Left forelimb (tissue), 1 donor: Measurements from ENCODE around the gene SLC35C1.
"Not testable (repeated sequence)": the region's sequence is repeated elsewhere in the genome, so short reads cannot be mapped to it uniquely, and the experiment has no call there.

Experiments used
- DNase-seq: peaks from one replicate; pipeline ENCODE4 v3.0.0-alpha.2; 2018; ENCODE audit warnings: low spot score

SLC35C1 gene

GRCh38 chr11:45788887-45789286 is 16.1 kb upstream of the SLC35C1 start:
- no peak for DNase-seq

GRCh38 chr11:45791524-45791923 is 13.4 kb upstream of the SLC35C1 start:
- DNase-seq, result no peak

- DNase-seq, result no peak
These were observed 10.8 kb upstream of the SLC35C1 start for GRCh38 chr11:45794169-45794568.

GRCh38 chr11:45795379-45795778 is 9.6 kb upstream of the SLC35C1 start:
- no peak for DNase-seq

- no peak for DNase-seq
These were observed 8.5 kb upstream of the SLC35C1 start for GRCh38 chr11:45796461-45796861.

- DNase-seq, result no peak
These were observed 6.0 kb upstream of the SLC35C1 start for GRCh38 chr11:45798793-45799441.

GRCh38 chr11:45799562-45799961 is 5.4 kb upstream of the SLC35C1 start:
- DNase-seq, result no peak

- no peak for DNase-seq
These were observed 4.7 kb upstream of the SLC35C1 start for GRCh38 chr11:45800261-45800660.

- no peak for DNase-seq
These were observed 3.1 kb upstream of the SLC35C1 start for GRCh38 chr11:45801723-45802315.

GRCh38 chr11:45802531-45803317 is 2.2 kb upstream of the SLC35C1 start:
- no peak for DNase-seq

DNA sequence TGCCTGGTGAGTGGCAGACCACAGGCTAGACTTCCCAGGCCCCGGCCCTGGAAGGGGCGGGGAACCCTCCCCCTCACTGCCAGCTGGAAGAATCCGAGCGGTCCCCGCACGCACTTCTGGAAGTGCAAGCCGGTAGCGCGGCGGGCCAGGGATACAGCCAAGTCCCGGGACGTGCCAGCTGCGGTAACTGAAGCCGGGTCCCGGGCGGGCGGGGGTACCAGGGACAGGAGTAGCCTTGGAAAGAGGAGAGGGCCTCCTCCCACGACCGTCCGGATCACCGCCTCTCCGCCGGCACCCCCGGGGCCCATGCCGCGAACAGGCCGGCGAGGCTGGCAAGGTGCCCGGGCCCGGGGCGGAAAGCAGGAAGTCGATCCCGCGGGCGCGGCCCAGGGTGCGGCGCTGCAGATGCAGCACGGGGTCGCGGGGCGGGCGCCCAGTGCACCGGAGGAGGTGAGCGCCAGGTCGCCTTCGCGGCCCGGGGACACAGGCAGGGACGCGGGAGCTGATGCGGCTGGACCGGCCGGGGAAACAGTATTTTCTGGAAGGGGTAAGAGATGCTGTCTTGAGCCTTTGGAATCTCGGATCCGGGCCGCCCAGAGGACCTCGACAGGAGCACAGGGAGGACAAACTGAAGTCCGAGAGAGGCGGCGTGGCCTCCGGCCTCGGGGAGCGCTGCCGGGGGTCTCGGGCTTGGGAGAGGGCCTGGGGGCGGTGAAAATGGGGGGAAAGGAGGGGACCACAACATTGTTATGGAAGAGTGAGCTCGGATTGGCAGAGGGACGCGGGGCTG is 783 bp upstream of the SLC35C1 start:
- peak; percentile 86 for DNase-seq

DNA sequence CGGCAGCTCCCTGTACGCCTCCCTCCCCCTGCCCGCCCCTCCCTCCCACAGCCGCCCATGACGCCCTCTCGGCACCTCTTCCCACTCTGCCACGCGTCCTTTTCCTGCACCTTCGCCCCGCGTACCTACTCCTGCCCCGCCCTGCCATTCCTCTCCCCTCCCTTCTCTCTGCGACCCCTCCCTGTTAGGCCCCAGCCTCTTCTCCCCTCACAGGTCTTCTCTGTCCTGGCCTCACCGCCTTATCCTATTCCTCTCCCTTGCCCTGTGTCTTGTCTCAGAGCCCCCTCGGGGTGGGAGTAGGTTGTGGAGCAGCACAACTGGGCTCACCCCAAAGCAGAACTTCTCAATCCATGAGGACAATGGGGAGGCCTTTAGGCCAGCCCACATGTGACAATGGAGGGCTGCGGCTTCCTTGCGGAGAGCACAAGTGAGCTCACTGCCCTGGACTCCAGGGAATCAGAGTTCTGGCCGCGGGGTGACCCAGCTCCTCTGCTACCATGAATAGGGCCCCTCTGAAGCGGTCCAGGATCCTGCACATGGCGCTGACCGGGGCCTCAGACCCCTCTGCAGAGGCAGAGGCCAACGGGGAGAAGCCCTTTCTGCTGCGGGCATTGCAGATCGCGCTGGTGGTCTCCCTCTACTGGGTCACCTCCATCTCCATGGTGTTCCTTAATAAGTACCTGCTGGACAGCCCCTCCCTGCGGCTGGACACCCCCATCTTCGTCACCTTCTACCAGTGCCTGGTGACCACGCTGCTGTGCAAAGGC is 539 bp downstream of the SLC35C1 start:
- no peak for DNase-seq

- DNase-seq, result no peak
These were observed 1.4 kb downstream of the SLC35C1 start for GRCh38 chr11:45806072-45806933.

DNA sequence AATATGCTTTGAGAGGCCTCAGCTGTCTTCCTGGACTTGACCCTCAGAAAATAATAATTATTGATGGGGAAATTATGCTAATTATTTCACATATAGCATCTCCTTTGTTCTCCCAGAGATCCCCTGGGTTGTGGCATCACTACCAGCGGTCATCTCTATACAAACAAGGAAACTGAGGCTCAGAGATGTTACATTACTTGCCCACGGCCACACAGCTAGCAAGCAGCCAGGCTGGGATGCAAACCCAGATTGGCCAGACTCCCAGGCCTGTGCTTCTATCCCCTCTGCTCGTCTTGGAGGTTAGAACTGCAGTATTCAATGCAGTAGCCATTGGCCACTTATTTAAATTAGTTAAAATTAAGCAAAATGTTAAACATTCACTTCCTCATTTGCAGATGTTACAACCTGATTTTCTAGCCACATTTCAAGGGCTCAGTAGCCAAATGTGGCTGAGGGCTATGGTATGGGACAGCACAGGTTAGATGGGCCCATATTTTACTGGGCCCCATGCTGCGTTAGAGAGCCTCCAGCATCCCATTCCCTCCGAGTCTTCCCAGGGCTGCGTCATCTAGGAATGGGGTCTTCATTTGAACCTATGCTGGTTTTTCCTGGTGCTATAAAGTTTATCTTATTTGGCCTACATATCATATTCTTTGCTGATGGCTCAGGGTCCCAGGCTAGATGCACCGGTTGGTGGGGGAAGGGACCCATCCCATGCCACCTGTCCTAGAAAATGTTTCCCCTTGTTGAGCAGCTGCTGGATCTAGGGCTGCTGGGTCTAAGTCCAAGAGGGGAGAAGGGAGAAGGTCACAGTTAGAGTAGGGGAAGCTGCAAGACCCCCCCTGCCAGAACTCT is 2.2 kb downstream of the SLC35C1 start:
- no peak for DNase-seq

DNA sequence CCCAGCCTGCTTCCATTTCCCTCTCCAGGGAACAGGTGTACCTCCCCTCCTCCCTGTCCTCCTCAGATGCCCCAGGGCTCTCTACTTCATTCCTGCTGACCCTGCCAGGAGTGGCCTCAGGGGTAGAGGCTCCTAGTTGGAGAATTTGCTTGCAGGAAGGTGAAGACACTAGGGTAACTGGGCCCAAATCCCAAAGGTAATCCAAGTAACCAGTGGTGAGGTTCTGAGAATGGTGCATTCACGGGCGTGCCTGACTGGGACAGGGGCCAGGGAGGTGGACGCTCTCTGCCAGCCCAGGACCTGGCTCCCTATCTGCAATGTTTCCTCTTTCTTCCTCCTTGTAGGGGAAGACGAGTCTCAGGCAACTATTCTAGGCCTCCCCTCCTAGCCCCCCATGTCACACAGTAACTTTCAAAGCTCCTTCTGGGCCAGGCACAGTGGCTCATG is 2.9 kb downstream of the SLC35C1 start:
- DNase-seq, result no peak

GRCh38 chr11:45808427-45808826 is 3.5 kb downstream of the SLC35C1 start:
- not testable (repeated sequence) for DNase-seq

DNA sequence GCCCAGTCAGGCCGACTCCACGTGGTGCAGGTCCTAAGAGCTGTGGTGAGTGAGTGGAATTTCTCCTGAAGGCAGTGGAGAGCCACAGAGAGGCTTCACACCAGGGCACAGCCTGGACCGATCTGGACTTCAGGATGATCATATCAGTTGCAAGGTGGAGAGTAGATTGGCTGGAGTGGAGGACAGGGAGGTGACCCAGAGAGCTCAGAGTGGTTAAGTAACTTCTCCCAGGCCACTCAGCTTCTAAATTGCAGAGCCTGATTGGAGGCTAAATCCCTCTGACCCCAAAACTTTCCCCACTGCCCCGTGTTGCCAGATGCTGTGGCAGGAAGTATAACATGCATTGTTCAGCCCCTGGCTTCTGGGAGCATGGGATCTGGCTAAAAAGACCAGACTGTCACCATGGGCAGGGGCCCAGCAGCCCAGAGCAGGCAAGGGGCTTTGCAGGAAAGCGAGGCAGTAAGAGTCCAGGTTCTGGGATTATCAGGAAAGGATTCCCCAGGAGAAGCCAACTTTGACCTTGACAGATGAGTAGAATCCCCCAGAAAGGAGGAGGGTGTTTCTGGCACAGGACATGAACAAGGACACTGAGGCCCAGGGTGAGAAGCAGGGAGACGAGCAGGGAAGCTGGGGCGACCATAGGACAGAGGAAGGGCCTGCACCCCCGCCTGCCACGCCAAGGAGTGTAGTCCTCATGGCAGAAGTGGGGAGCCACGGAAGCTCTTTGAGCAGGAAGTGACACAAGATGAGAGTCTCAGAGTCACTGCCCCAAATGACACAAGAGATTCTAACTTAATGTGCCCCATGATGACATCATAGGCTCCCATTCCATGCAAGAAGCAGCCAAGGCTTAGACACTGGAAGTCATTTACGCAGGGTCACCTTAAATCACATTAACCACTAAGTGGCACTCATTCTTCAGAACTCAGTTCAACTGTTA is 4.8 kb downstream of the SLC35C1 start:
- DNase-seq, result no peak

DNA sequence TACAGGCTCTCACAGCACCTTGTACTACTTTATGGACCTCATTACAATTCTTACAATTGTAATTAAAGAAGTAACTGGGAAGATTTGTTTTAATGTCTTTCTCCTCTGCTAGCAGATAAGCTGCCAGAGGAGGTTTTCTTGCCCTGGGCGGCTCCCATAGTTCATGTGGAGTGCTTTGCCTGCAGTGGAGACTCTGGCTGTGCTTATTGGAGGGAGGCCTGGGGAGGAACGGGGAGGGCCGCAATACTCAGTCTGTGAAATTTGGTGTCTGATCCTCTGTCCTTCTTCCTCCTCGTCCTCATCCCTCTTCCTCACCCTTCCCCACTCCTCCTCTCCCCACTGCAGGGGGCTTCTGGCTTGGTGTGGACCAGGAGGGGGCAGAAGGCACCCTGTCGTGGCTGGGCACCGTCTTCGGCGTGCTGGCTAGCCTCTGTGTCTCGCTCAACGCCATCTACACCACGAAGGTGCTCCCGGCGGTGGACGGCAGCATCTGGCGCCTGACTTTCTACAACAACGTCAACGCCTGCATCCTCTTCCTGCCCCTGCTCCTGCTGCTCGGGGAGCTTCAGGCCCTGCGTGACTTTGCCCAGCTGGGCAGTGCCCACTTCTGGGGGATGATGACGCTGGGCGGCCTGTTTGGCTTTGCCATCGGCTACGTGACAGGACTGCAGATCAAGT is 5.6 kb downstream of the SLC35C1 start:
- DNase-seq, result no peak
